SK-N-DZ (cell line): ENCODE data around the gene SLC39A9.
A peak's percentile ranks its signal among the peaks of the same experiment; 100 is the strongest.

ENCODE experiments used
- DNase-seq: peaks from one replicate; pipeline ENCODE4 v3.0.0-alpha.2; 2015; ENCODE audit warnings: low spot score

The SLC39A9 gene

GRCh38 chr14:69424149-69424923, 25.8 kb downstream of the SLC39A9 start:
- DNase-seq, result no peak

GRCh38 chr14:69427596-69427995, 29.1 kb downstream of the SLC39A9 start:
- no peak for DNase-seq

GRCh38 chr14:69428289-69428998, 30.0 kb downstream of the SLC39A9 start:
- DNase-seq, result no peak

GRCh38 chr14:69429643-69430042, 31.2 kb downstream of the SLC39A9 start:
- no peak for DNase-seq

- no peak for DNase-seq
Measured at GRCh38 chr14:69430306-69430939, 31.9 kb downstream of the SLC39A9 start.

GRCh38 chr14:69432364-69432763, 33.9 kb downstream of the SLC39A9 start:
- DNase-seq, result no peak

- DNase-seq, result no peak
Measured at GRCh38 chr14:69439521-69440270, 41.2 kb downstream of the SLC39A9 start.

- no peak for DNase-seq
Measured at GRCh38 chr14:69441948-69442347, 43.5 kb downstream of the SLC39A9 start.

GRCh38 chr14:69443296-69443805, 44.9 kb downstream of the SLC39A9 start:
- no peak for DNase-seq

GRCh38 chr14:69449216-69449615, 50.7 kb downstream of the SLC39A9 start:
- DNase-seq, result no peak

- DNase-seq, result no peak
Measured at GRCh38 chr14:69451941-69452340, 53.4 kb downstream of the SLC39A9 start.

GRCh38 chr14:69458350-69458749, 59.9 kb downstream of the SLC39A9 start:
- DNase-seq, result no peak

GRCh38 chr14:69459122-69459521, 60.6 kb downstream of the SLC39A9 start:
- DNase-seq, result no peak

- DNase-seq, result peak; percentile 54
Measured at GRCh38 chr14:69460093-69460701, 61.7 kb downstream of the SLC39A9 start.

GRCh38 chr14:69464379-69464778, 65.9 kb downstream of the SLC39A9 start:
- no peak for DNase-seq

GRCh38 chr14:69464829-69465228, 66.3 kb downstream of the SLC39A9 start:
- no peak for DNase-seq

GRCh38 chr14:69468949-69469348, 70.5 kb downstream of the SLC39A9 start:
- no peak for DNase-seq

GRCh38 chr14:69471436-69471835, 72.9 kb downstream of the SLC39A9 start:
- DNase-seq, result no peak

- no peak for DNase-seq
Measured at GRCh38 chr14:69471916-69472315, 73.4 kb downstream of the SLC39A9 start.

- DNase-seq, result no peak
Measured at GRCh38 chr14:69473260-69473659, 74.8 kb downstream of the SLC39A9 start.

- no peak for DNase-seq
Measured at GRCh38 chr14:69473946-69474345, 75.5 kb downstream of the SLC39A9 start.
